ENCODE measurements around the gene GNB1L.

GNB1L gene

GRCh38 chr22:19734837-19735382 lies 119.8 kb downstream of the GNB1L start:
- Histone ChIP-seq H3K36me3 (ENCODE audit: control insufficient read depth in 5 of 5, insufficient read depth in 5 of 5, low read length in 5 of 5) (no peaks in the 10 kb centered on the region), H3K9me3 (ENCODE audit: control insufficient read depth in 5 of 5, low read length in 5 of 5) (no peaks in the 10 kb centered on the region), H3K27me3 (ENCODE audit: control insufficient read depth in 5 of 5, insufficient read depth in 4 of 5, low read length in 5 of 5) (peaks cover 10 to 15% (median 12%) of the 10 kb centered on the region in 5 donors), H3K9ac (ENCODE audit: low read length in 5 of 5) (no peak overlapping the region), H3K4me3 (ENCODE audit: low read depth in 1 of 5, low read length in 5 of 5) (no peak overlapping the region), H3K4me1 (ENCODE audit: control insufficient read depth in 5 of 5, insufficient read depth in 5 of 5, low read length in 5 of 5) (peaks cover 0 to 18% (median 10%) of the 10 kb centered on the region in 5 donors), H3K27ac (ENCODE audit: low read depth, low read length) (no peak overlapping the region)

GRCh38 chr22:19734163-19734562 lies 120.5 kb downstream of the GNB1L start:
- Histone ChIP-seq H3K4me3 (ENCODE audit: low read depth in 1 of 5, low read length in 5 of 5) (no peak overlapping the region), H3K27me3 (ENCODE audit: control insufficient read depth in 5 of 5, insufficient read depth in 4 of 5, low read length in 5 of 5) (peaks cover 5 to 15% (median 11%) of the 10 kb centered on the region in 5 donors), H3K9ac (ENCODE audit: low read length in 5 of 5) (no peak overlapping the region), H3K27ac (ENCODE audit: low read depth, low read length) (no peak overlapping the region), H3K36me3 (ENCODE audit: control insufficient read depth in 5 of 5, insufficient read depth in 5 of 5, low read length in 5 of 5) (no peaks in the 10 kb centered on the region), H3K4me1 (ENCODE audit: control insufficient read depth in 5 of 5, insufficient read depth in 5 of 5, low read length in 5 of 5) (peaks cover 0 to 20% (median 10%) of the 10 kb centered on the region in 5 donors), H3K9me3 (ENCODE audit: control insufficient read depth in 5 of 5, low read length in 5 of 5) (no peaks in the 10 kb centered on the region)

GRCh38 chr22:19733755-19734154 lies 120.9 kb downstream of the GNB1L start:
- H3K36me3 ChIP-seq (ENCODE audit: control insufficient read depth in 5 of 5, insufficient read depth in 5 of 5, low read length in 5 of 5) = no peaks in the 10 kb centered on the region
- no peaks in the 10 kb centered on the region for H3K9me3 ChIP-seq (ENCODE audit: control insufficient read depth in 5 of 5, low read length in 5 of 5)
- H3K4me1 ChIP-seq (ENCODE audit: control insufficient read depth in 5 of 5, insufficient read depth in 5 of 5, low read length in 5 of 5) = peaks cover 0 to 22% (median 10%) of the 10 kb centered on the region in 5 donors
- H3K27ac ChIP-seq (ENCODE audit: low read depth, low read length) = no peak overlapping the region
- H3K9ac ChIP-seq (ENCODE audit: low read length in 5 of 5) = no peak overlapping the region
- H3K27me3 ChIP-seq (ENCODE audit: control insufficient read depth in 5 of 5, insufficient read depth in 4 of 5, low read length in 5 of 5) = peaks cover 5 to 13% (median 6%) of the 10 kb centered on the region in 5 donors
- H3K4me3 ChIP-seq (ENCODE audit: low read depth in 1 of 5, low read length in 5 of 5) = no peak overlapping the region

Measured in subcutaneous abdominal adipose tissue (tissue), 5 donors.